Astrocyte of the spinal cord (primary cell): Measurements from ENCODE around the gene TOMM34.

ENCODE experiments used
- DNase-seq: peaks from one replicate; pipeline ENCODE4 v3.0.0; 2011; ENCODE audit warnings: low read depth, low spot score
- H3K4me3 ChIP-seq: 2 replicates; pipeline ENCODE4 v1.5.1; 2011; ENCODE audit warnings: low read depth, mild to moderate bottlenecking, low read length, moderate library complexity
- in situ Hi-C: cut with HindIII; loops from 2 replicates; pipeline ENCODE4 v1.10.0; 2017; ENCODE audit warnings: low sequenced_read_pairs
- TF ChIP-seq, protein P1 (sequence below): IDR thresholded peaks from 2 replicates; pipeline ENCODE4 v1.5.1; 2012; ENCODE audit warnings: low read depth, mild to moderate bottlenecking, low read length, inconsistent platforms

Gene TOMM34

DNA sequence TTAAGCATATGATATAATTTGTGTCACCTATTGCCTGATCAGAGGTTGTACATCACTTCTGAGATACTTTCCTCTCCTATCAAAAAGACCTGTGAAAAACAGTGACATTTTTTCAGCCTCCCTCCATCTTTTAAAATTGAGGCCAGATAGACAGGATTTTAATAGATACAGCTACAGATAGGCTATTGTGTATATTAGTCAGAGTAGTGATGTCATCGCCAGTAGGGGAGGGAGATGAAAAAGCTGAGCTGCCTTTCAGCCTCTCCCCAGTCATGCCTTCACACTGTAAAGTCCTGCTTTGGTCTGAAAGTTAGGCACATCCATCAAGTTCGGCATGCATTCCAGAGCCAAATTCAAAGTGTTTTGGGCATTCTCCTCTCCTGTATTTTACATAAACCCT, 58.2 kb downstream of the TOMM34 start:
- no peak overlapping the region for H3K4me3 ChIP-seq
- DNase-seq = peak; percentile 48
- TF ChIP-seq, protein P1, sequence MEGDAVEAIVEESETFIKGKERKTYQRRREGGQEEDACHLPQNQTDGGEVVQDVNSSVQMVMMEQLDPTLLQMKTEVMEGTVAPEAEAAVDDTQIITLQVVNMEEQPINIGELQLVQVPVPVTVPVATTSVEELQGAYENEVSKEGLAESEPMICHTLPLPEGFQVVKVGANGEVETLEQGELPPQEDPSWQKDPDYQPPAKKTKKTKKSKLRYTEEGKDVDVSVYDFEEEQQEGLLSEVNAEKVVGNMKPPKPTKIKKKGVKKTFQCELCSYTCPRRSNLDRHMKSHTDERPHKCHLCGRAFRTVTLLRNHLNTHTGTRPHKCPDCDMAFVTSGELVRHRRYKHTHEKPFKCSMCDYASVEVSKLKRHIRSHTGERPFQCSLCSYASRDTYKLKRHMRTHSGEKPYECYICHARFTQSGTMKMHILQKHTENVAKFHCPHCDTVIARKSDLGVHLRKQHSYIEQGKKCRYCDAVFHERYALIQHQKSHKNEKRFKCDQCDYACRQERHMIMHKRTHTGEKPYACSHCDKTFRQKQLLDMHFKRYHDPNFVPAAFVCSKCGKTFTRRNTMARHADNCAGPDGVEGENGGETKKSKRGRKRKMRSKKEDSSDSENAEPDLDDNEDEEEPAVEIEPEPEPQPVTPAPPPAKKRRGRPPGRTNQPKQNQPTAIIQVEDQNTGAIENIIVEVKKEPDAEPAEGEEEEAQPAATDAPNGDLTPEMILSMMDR = no peak
- in situ Hi-C loops = no loop called here

DNA sequence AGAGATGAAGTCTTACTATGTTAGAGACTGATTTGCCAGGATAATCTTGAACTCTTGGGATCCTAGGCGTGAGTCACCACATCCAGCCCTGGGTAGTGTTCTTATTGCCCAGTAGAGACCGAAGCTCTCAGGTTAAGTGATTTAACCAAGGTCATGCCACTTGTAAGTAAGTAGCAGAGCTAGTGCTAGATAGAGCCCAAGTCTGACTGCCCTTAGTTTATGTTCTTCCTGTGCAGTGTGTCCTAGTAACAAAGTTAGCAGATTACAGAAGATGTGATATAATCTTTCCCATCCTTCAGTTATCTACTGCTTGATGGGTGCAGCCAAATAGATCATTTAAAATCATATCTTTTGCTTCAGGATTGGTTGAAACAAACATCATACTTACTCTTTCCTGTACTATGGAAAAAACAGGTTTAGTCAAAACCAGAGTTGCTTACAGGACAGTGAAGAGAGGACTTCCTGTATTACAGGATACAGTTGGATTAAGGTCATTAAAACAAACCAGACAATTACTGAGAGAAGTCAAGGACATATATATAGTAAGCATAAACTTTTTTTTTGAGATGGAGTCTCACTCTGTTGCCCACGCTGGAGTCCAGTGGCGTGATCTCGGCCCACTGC, 59.9 kb downstream of the TOMM34 start:
- DNase-seq = no peak
- TF ChIP-seq, protein P1 = no peak
- no peak overlapping the region for H3K4me3 ChIP-seq
- in situ Hi-C loops = no loop called here

DNA sequence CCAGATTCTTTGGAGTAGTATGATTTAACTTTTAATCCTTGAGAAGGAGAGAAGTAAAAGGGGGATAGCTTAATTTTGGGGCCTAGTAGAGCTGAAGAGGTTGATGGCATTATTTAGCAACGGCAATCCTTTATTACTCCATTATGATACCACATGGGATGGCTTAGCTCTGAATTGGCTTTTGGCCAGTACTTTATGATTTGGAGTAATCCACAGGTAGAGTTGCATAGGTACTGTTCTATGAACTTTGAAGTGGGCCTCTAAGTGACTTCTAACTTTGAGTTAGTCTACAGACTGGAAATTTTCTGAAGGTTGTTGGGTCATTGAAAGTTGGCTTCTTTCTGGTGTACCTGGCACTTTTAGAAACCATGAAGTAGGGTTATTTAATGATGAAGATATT, 63.1 kb downstream of the TOMM34 start:
- no peak overlapping the region for H3K4me3 ChIP-seq
- TF ChIP-seq, protein P1 = no peak
- DNase-seq = no peak
- in situ Hi-C loops = no loop called here

DNA sequence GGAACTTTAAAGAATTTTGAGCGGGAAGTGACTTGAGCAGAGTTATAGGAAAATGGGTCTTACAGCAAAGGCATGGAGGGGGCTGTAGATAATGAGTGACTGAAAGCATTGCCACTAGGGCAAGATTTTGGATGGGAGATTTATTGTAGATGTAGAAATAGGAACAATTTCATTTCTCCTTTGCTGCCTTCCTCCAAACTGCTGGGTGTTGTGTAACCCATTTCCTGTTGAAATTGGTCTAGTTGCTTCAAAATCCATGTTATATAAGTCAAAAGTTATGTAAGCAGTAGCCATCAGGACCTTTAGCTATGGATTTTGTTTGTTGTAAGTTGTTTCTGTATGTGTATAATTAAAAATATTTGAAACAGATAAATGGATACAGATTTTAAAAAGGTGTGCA, 63.6 kb downstream of the TOMM34 start:
- in situ Hi-C loops = no loop called here
- no peak for DNase-seq
- TF ChIP-seq, protein P1 = no peak
- H3K4me3 ChIP-seq = no peak overlapping the region

DNA sequence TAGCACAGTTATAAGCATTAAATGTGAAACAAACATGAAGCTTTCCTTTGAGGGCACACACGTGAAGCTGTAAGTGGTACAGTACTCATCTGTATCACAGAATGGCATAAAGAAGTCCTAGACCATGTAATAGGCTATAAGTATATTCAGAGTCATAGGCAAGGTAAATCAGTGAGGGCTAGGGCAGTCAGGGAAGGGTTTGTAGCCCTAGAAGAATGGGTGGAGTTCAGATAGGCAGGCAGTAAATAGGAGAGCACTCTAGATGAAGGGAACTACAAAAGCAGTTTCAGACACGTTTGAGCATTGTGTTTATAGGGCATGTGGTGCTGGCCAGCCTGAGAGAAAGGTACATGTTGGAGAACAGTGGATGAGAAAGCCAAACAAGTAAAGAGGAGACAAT, 65.2 kb downstream of the TOMM34 start:
- no peak overlapping the region for H3K4me3 ChIP-seq
- in situ Hi-C loops = no loop called here
- TF ChIP-seq, protein P1 = no peak
- no peak for DNase-seq
